ENCODE measurements around the gene KPTN. TPM values are rescaled to one million over a fixed set of nuclear protein-coding genes. Genes with fewer than 3 reads are reported as not detected.

Gene KPTN
- total RNA-seq, 1 experiment from 2014 or later, result 19.7 TPM

- H3K27me3 ChIP-seq (replicated peaks; ENCODE audit: control insufficient read depth, insufficient read depth, low read length), result no peaks in the 10 kb centered on the region
- H3K4me3 Mint-ChIP-seq (ENCODE audit: unreplicated experiment), result no peak overlapping the region
- no peaks in the 10 kb centered on the region for H3K9me3 Mint-ChIP-seq (ENCODE audit: unreplicated experiment)
- H3K36me3 Mint-ChIP-seq (ENCODE audit: insufficient read depth, unreplicated experiment), result no peaks in the 10 kb centered on the region
- H3K4me1 Mint-ChIP-seq (ENCODE audit: low read depth, unreplicated experiment), result no peaks in the 10 kb centered on the region
- H3K27ac Mint-ChIP-seq (ENCODE audit: unreplicated experiment), result no peak overlapping the region
- H3K4me1 ChIP-seq, result peaks cover 11% of the 10 kb centered on the region
- no peak for DNase-seq
- intact Hi-C loops (cut with micrococcal nuclease; ENCODE audit: unreplicated experiment), result no loop called here
- CTCF ChIA-PET, result interaction anchor here (0.6 to 1.6 kb wide), 5 partner anchors 17 to 51 kb away, joined by 3 to 6 read pairs (median 4); partner anchors contain the start of gene KPTN
- BruUV-seq (replicated peaks), result no TSS peak
- peaks cover 2% of the 10 kb centered on the region for H3K27me3 Mint-ChIP-seq (ENCODE audit: insufficient read depth, unreplicated experiment)
- no peak overlapping the region for H3K4me3 ChIP-seq (ENCODE audit: low read depth, low read length)
- H3K9me3 ChIP-seq, result no peaks in the 10 kb centered on the region
- POLR2A ChIA-PET, result interaction anchor here (1.1 kb wide), 1 partner anchor 33 kb away, joined by 4 read pairs; no protein-coding TSS in a partner anchor
- no peak for TF ChIP-seq CTCF (IDR thresholded peaks at IDR 0.05; ENCODE audit: insufficient read depth in 1 of 2, low read depth in 1 of 2, low read length in 1 of 2, severe bottlenecking in 1 of 2, unreplicated experiment in 1 of 2)
- no peaks in the 10 kb centered on the region for H3K36me3 ChIP-seq (ENCODE audit: control insufficient read depth, insufficient read depth, low read length)
Measured at GRCh38 chr19:47432499-47432898, 51.5 kb downstream of the KPTN start.

- H3K4me1 Mint-ChIP-seq (ENCODE audit: low read depth, unreplicated experiment), result no peaks in the 10 kb centered on the region
- no TSS peak for BruUV-seq (replicated peaks)
- no peak overlapping the region for H3K4me3 Mint-ChIP-seq (ENCODE audit: unreplicated experiment)
- Histone ChIP-seq H3K4me3 (ENCODE audit: low read depth, low read length) (no peak overlapping the region), H3K9me3 (no peaks in the 10 kb centered on the region), H3K4me1 (peaks cover 13% of the 10 kb centered on the region), H3K27me3 (replicated peaks; ENCODE audit: control insufficient read depth, insufficient read depth, low read length) (no peaks in the 10 kb centered on the region), H3K36me3 (ENCODE audit: control insufficient read depth, insufficient read depth, low read length) (no peaks in the 10 kb centered on the region)
- H3K36me3 Mint-ChIP-seq (ENCODE audit: insufficient read depth, unreplicated experiment), result no peaks in the 10 kb centered on the region
- TF ChIP-seq CTCF (IDR thresholded peaks at IDR 0.05; ENCODE audit: insufficient read depth in 1 of 2, low read depth in 1 of 2, low read length in 1 of 2, severe bottlenecking in 1 of 2, unreplicated experiment in 1 of 2), result no peak
- no peaks in the 10 kb centered on the region for H3K9me3 Mint-ChIP-seq (ENCODE audit: unreplicated experiment)
- DNase-seq, result no peak
- intact Hi-C loops (cut with micrococcal nuclease; ENCODE audit: unreplicated experiment), result no loop called here
- ChIA-PET CTCF (interaction anchor here (1.1 to 1.6 kb wide), 2 partner anchors 43 to 52 kb away, joined by 3 to 6 read pairs; partner anchors contain the start of gene KPTN), POLR2A (no interaction called here)
- peaks cover 2% of the 10 kb centered on the region for H3K27me3 Mint-ChIP-seq (ENCODE audit: insufficient read depth, unreplicated experiment)
- H3K27ac Mint-ChIP-seq (ENCODE audit: unreplicated experiment), result no peak overlapping the region
Measured at GRCh38 chr19:47432091-47432490, 51.9 kb downstream of the KPTN start.

- Mint-ChIP-seq H3K4me1 (ENCODE audit: low read depth, unreplicated experiment) (no peaks in the 10 kb centered on the region), H3K27ac (ENCODE audit: unreplicated experiment) (no peak overlapping the region), H3K36me3 (ENCODE audit: insufficient read depth, unreplicated experiment) (no peaks in the 10 kb centered on the region), H3K9me3 (ENCODE audit: unreplicated experiment) (no peaks in the 10 kb centered on the region), H3K4me3 (ENCODE audit: unreplicated experiment) (peak overlapping the region; percentile 38), H3K27me3 (ENCODE audit: insufficient read depth, unreplicated experiment) (peaks cover 1% of the 10 kb centered on the region)
- intact Hi-C loops (cut with micrococcal nuclease; ENCODE audit: unreplicated experiment), result no loop called here
- ChIA-PET CTCF (no interaction called here), POLR2A (no interaction called here)
- Histone ChIP-seq H3K27me3 (replicated peaks; ENCODE audit: control insufficient read depth, insufficient read depth, low read length) (no peaks in the 10 kb centered on the region), H3K4me3 (ENCODE audit: low read depth, low read length) (no peak overlapping the region), H3K9me3 (no peaks in the 10 kb centered on the region), H3K36me3 (ENCODE audit: control insufficient read depth, insufficient read depth, low read length) (no peaks in the 10 kb centered on the region), H3K4me1 (peaks cover 13% of the 10 kb centered on the region)
- BruUV-seq (replicated peaks), result no TSS peak
- no peak for DNase-seq
- TF ChIP-seq CTCF (IDR thresholded peaks at IDR 0.05; ENCODE audit: insufficient read depth in 1 of 2, low read depth in 1 of 2, low read length in 1 of 2, severe bottlenecking in 1 of 2, unreplicated experiment in 1 of 2), result no peak
Measured at GRCh38 chr19:47430041-47430802, 53.8 kb downstream of the KPTN start.
